AG08395 (cell line): ENCODE results near the gene CCM2.

Source experiments
- DNase-seq: peaks from one replicate; pipeline ENCODE4 v3.0.0; 2012; ENCODE audit warnings: mixed read lengths, low spot score

CCM2 gene

DNA sequence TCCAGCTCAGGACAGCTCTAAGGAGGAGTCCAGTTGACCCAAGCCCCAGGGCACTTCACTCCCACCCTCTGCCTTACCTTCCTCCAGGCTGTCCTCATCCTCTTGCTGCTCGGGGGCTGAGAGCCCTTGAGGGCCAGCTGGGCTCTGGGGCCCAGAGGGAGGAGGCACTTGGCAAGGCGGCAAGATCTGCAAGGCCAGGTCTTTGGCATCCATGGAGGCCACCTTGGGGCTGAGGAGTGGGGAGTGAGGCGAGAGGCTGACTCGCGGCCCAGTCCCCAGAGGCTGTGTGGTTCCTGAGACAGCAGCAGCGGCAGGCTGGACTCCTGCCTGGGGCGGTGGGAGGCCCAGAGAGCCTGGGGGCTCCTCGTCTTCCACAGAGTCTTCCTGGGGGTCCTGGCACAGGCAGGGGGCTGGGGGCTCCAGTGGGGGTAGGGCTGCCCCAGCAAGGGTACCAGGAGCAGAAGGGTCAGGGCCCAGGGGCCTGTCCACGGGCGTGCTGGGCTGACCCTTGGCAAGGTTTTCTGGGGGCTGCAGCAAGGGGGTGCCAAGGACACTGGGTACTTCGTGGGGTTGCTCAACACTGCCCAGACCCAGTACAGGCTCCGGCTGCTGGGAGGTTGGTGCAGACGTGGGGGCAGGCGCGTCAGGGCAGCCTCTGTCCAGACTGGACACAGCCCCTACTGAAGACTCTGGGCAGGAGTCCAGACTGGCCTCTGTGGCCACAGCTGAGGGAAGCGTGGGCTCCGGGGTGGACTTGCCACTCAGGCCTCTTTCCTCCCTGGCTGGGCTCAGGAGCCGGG is 82.2 kb downstream of the CCM2 start:
- DNase-seq, result no peak

GRCh38 chr7:45082831-45083331 is 82.9 kb downstream of the CCM2 start:
- DNase-seq, result no peak

GRCh38 chr7:45084336-45084735 is 84.3 kb downstream of the CCM2 start:
- no peak for DNase-seq

GRCh38 chr7:45084901-45085618 is 85.1 kb downstream of the CCM2 start:
- DNase-seq, result no peak

GRCh38 chr7:45085619-45086200 is 85.7 kb downstream of the CCM2 start:
- no peak for DNase-seq

DNA sequence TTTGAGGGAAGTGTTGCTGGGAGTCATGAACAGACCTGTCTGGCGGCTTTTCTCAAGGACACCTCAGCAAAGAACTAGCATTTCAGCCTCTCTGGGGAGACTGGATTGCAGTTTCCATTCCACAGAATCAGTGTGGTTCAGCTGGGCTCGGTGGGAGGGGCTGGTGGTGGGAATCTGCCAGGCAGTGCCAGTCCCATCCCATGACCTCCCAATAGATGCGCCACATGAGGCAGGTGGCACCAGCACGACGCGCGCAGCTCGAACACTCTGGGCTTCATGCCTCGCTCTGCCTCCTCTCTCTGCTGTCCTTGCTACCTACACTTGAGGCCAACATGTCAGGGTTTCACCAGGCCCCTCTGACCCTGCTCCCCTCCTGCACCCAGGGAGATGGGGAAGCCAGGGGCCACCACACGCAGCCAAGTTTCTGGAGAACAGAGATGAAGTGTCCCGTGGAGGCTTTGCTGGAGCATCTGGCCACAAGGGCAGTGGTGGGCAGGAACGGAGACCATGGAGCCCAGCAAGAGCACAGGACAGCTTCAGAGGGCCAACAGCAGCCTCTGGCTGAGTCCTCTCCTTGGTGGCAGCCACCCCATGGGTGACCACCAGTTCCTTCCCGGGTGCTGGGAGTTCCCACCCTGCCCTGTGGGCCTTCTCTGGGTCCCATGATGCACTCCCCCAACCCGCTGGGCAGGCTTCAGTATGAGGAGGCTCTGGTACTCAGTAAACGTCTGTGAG is 86.5 kb downstream of the CCM2 start:
- no peak for DNase-seq

DNA sequence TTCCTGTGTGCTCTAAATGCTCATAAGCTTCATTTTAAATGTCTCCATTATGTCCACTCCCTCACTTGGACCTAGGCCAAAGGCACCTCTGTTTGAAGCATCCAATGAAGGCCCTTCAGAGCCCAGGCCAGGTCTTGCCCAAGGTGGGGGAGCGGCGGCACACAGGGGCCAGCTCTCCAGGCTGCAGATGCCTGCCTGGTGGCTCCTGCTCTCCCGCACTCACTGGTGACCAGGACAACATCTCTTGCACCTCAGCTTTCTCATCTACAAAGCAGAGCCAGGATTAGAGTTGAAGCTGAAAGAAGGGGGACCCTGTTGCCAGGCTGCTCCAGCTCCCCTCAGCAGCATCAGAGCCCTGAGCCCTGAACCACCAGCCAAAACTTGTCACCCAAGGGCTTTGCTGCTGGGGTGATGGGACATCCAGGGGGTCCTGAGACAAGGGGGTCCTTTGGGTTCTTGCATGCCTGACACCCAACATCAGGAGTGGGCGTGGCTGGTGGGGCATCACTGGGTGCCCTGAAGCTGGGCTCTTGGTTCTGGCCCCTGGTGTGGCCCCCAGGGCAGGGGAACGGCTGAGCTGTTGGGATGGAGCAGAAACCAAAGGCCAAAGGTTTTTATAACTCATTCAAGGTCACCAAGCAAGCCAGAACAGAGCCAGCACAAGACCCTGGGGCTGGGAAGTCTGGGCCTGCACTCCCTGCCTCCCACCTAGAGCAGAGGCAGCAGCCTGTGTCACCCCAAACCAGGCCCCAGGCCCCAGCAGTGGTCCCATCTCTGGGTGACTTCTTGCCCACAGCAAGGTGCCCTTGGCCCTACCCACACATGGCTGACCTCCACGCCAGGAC is 87.5 kb downstream of the CCM2 start:
- DNase-seq, result no peak

DNA sequence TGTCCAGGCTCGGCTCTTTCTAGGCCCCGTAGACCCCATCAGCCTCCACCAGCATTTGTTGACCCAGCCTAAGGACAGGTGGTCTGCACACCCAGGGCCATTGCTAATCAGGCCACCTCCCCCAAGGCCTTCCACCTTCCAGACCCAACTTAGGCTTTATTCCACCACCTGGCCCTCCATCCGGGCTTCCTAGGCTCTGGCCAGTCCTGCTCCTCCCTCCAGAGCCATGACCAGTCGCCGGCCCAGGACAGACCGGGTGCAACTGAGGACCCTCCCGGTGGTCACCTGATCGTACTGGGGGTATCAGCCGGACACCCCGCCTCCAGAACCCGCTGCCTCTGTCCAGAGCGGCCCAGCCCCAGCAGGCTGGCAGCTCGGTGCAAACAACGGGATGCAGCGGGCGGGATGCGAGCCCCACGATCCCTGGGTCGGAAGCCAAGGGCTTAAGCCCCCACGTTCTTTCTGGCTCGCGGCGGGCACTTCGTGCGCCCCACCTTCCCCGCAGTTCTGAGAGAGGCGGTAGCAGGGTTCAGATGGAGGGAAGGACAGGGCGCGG is 88.2 kb downstream of the CCM2 start:
- DNase-seq, result no peak

DNA sequence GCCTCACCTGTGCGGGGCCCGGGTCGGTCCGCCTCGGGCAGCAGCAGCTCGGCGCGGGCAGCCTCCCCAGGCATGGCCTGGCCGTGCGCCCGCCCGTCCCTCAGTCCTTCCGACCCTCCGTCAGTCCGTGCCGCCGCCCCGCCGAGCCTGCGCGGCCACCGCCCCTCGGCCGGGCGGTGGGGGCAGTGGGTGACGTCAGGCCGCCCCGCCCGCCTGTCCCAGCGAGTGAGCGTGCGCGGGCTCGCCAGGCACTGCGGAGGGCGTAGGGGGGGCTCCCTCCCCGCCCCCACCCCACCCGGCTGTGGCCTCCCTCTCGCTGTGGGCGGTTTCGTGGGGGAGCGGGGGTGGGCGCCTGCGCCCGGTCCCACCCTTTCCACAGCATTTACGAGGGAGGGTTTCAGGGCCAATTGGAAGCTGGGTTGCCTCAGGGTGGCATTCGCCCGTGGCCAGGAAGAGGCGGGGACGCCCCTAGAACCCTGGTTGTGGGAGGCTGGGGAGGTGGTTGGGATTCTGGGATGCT is 88.9 kb downstream of the CCM2 start, which contains the start of gene NACAD:
TSS of gene NACAD (minus strand) at position 149 of the 520 bp plus-strand sequence. CDS start at position 74, 75 bp downstream.
- peak; percentile 82 for DNase-seq

DNA sequence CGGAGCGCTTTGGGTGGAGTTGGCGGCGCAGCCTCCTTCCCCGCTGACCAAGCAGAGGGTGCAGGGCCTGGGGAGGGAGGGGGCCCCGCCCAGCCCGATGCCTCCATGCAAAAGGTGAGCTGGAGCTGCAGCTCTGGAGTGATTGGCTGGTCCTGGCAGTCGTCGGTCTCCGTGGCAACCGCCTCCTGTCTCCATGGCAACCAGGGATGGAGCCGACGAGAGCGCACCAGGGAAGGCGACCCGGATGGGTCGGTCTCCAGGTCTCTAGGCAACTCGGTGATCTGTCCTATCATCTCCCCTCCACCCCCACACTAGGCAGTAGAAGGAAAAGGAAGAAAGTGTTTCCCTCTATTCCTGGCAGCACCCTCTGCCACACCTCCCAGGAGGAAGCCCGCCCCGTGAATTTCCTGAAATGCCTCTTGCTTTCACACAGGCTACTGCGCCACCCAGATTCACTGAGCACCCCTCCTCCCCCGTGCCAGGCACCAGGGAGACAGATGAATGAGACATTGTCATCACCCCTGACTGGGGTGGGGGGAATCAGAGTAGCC is 89.4 kb downstream of the CCM2 start:
- peak; percentile 71 for DNase-seq

- DNase-seq, result peak; percentile 61
These were observed 92.3 kb downstream of the CCM2 start for GRCh38 chr7:45092100-45092930.

GRCh38 chr7:45092931-45093235 is 92.9 kb downstream of the CCM2 start:
- no peak for DNase-seq

- no peak for DNase-seq
These were observed 99.2 kb downstream of the CCM2 start for GRCh38 chr7:45098983-45099839.

GRCh38 chr7:45099891-45100760 is 100.1 kb downstream of the CCM2 start:
- DNase-seq, result no peak

DNA sequence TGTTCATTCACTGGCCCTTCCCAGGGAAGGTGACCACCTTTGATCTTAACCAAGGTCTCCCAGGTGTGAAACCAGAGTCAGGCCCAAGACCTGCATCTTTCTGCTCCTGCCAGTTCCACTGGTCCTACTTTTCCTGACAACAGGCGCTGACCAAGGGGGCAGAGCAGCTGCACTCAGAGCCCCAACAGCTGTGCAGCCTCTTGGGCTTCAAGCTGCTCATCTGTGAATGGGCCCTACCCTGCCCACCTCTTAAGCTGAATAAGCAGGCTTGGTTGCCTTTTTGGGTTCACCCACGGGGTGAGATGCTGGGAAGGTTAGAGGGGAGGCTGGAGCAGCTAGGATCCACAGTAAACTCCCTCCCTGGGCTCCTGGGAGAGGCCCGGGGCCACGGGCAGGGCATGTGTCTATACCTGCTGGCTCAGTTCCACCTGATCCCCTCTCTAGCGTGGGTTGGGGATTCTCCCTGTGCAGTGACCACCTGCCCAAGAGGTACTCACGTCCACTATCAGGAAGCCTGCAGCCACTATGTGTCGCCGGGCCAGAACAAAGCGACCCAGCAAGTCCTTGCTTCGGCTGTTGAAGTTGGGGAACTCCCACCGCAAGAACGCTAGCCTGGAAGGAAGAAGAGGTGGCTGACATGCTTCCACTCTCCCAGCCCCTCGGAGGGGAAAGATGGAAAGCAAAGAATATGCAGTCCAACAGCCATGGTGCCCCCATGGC is 100.9 kb downstream of the CCM2 start:
- no peak for DNase-seq

- no peak for DNase-seq
These were observed 101.7 kb downstream of the CCM2 start for GRCh38 chr7:45101748-45102147.
